ENCODE measurements around the gene PAPPA2. TPM values are rescaled to one million over a fixed set of nuclear protein-coding genes. Genes with fewer than 3 reads are reported as not detected.
"Not testable (repeated sequence)": the region's sequence is repeated elsewhere in the genome, so short reads cannot be mapped to it uniquely, and the experiment has no call there.

PAPPA2 gene
- polyA plus RNA-seq, 3 donors from 2014 or later, result not detected

DNA sequence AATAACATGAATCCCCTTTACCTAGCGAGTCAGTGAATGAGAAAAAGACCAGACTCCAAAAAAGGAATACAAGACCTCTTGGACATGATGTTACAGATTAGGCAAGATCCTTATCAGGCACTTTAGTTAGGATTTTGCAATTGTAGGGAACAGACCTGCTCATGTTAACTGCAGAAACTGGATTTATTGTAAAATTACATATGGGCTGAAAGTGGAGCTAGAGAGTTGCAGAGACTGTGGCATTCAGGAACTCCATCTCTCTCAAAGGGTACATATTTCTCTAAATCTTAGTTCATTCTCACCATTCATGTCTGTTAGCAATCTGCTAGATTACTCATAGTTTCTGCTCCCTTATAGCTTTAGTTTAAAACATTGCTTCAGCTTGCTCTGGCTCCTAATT lies 142.2 kb downstream of the PAPPA2 start:
- DNase-seq, result no peak
- no peaks in the 10 kb centered on the region for H3K4me1 Mint-ChIP-seq
- H3K27ac Mint-ChIP-seq, result no peak overlapping the region
- peaks cover 0 to 4% (median 2%) of the 10 kb centered on the region in 3 donors for H3K27me3 Mint-ChIP-seq (ENCODE audit: low read depth in 3 of 3)
- H3K9me3 Mint-ChIP-seq, result peaks cover 0 to 11% (median 5%) of the 10 kb centered on the region in 6 donors
- H3K4me3 Mint-ChIP-seq, result no peak overlapping the region
- H3K36me3 Mint-ChIP-seq, result no peaks in the 10 kb centered on the region

DNA sequence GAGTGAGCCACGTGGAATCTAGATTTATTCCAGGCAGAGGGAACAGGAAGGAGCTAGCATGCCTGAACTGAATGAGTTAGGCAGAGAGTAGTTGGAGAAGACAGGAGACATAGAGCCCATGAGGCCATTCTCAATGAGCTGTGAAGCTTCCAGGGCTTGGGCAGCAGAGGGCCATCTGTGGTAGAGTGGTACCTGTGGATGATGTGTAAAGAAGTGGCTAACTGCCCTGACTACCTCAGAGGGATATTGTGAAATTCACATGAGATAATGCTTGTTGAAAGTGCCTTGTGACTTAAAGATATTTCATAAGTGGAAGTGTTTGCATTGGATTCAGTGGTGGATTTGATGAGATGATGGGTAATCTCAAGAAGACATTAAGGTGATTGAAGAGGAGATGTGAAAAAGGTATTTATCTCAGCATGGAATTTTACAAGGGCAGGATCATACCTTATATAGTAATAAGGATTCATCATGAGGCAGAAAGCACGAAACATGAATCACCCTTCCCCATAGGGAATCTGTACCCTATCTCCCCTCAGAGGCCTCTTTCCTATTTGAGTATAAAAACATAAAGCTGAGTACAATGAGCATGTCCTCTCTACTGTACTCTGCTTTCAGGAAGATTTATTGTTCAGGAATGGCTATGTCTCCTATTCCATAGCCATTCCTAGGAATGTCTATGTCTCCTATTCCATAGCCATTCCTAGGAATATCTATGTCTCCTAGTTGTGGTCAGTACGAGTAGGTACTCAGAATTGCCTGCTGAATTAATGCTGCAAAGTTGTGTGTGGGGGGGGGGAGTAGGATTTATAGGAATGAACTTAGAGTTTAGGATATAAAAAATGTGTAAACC lies 146.8 kb downstream of the PAPPA2 start:
- peaks cover 0 to 1% (median 0%) of the 10 kb centered on the region in 3 donors for H3K27me3 Mint-ChIP-seq (ENCODE audit: low read depth in 3 of 3)
- DNase-seq, result no peak
- no peaks in the 10 kb centered on the region for H3K4me1 Mint-ChIP-seq
- H3K36me3 Mint-ChIP-seq, result no peaks in the 10 kb centered on the region
- no peak overlapping the region for H3K4me3 Mint-ChIP-seq
- no peak overlapping the region for H3K27ac Mint-ChIP-seq
- H3K9me3 Mint-ChIP-seq, result peaks cover 0 to 8% (median 3%) of the 10 kb centered on the region in 6 donors

DNA sequence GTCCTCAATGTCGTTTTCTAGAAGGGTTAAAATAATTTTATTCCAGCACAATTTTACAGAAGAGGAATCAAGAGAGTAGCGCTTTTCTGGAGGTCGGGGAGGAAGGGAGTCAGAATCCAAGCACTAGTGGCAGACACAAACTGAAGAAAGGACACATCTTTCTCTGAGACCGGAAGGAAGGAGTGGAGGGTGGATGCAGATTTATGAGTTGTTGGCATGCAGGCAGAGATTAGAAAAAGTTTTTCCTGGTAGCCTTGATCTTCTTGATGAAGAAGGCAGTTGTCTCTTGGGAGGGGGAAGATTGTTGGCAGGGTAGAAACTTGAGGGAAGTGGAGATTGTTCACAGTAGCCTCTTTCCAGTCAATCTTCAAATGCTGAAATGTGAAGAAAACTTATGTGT lies 149.8 kb downstream of the PAPPA2 start:
- no peak for DNase-seq
- H3K4me3 Mint-ChIP-seq, result no peak overlapping the region

DNA sequence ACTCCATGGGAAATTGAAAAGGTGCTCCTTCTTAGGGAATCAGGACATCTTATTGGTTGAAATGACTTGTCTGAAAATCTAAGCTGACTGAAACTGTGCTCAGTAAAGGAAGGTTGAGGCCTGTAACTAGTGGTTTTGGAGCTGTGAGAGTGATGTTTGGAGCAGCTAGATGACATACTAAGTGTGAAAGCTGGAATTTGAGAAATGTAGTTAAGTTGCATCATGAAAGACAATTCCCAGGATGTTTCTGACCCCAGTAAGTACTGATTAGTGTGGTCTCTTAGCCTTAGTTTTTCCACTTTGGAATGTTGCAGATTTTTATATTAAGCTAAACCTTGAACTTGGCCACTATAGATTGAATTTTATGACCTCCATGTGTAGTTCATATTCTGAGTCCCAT lies 154.9 kb downstream of the PAPPA2 start:
- H3K4me3 Mint-ChIP-seq, result no peak overlapping the region
- H3K9me3 Mint-ChIP-seq, result peaks cover 0 to 8% (median 0%) of the 10 kb centered on the region in 6 donors
- H3K36me3 Mint-ChIP-seq, result no peaks in the 10 kb centered on the region
- no peak overlapping the region for H3K27ac Mint-ChIP-seq
- no peaks in the 10 kb centered on the region for H3K27me3 Mint-ChIP-seq (ENCODE audit: low read depth in 3 of 3)
- no peak for DNase-seq
- H3K4me1 Mint-ChIP-seq, result no peaks in the 10 kb centered on the region

More for the DNA sequence above, 149.8 kb downstream of the PAPPA2 start:
- Mint-ChIP-seq H3K27ac (no peak overlapping the region), H3K27me3 (ENCODE audit: low read depth in 3 of 3) (peaks cover 0 to 1% (median 0%) of the 10 kb centered on the region in 3 donors), H3K36me3 (no peaks in the 10 kb centered on the region), H3K9me3 (peaks cover 0 to 8% (median 3%) of the 10 kb centered on the region in 6 donors), H3K4me1 (no peaks in the 10 kb centered on the region)

DNA sequence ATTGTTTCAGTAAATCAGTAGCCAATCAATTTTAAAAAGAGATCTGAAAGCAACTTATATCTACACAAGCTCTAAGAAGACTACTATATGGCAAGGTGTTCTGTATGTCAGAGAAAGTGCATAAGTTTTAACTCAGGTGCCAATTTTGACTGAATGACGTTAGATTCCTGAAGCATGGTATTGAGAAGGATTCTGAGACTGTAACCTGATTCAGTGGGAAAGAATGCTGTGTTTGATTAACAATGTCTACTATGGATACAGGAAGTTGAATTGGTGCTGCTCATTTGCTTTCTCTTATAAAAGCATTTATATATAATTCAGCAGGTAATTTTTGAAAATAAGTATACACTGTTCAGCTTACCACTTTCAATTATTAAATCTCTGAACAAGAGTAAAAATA lies 156.3 kb downstream of the PAPPA2 start:
- Mint-ChIP-seq H3K4me3 (no peak overlapping the region), H3K27me3 (ENCODE audit: low read depth in 3 of 3) (peaks cover 0 to 2% (median 0%) of the 10 kb centered on the region in 3 donors), H3K9me3 (peaks cover 0 to 5% (median 3%) of the 10 kb centered on the region in 6 donors), H3K4me1 (no peaks in the 10 kb centered on the region), H3K27ac (no peak overlapping the region), H3K36me3 (no peaks in the 10 kb centered on the region)
- no peak for DNase-seq

DNA sequence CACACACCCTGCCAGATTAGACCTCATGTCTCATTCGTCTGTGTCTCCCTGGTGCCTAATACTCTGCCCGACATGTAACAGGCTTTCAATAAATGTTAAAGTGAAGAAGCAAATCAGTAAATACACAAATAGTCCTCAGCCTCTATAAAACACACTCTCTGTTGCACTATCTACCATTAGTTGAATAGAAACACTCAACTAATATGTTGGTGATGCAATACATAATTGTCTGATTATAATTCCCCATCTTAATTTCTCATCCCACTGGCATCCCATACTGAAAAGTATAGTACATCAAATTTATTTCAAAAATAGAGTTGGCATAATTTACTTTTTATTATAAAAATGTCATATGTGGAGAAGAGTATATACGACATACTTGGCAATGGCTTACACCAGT lies 162.4 kb downstream of the PAPPA2 start:
- H3K27ac Mint-ChIP-seq, result no peak overlapping the region
- DNase-seq, result no peak
- no peaks in the 10 kb centered on the region for H3K4me1 Mint-ChIP-seq
- no peaks in the 10 kb centered on the region for H3K36me3 Mint-ChIP-seq
- H3K9me3 Mint-ChIP-seq, result peaks cover 1 to 19% (median 6%) of the 10 kb centered on the region in 6 donors
- no peak overlapping the region for H3K4me3 Mint-ChIP-seq
- peaks cover 0 to 2% (median 0%) of the 10 kb centered on the region in 3 donors for H3K27me3 Mint-ChIP-seq (ENCODE audit: low read depth in 3 of 3)

DNA sequence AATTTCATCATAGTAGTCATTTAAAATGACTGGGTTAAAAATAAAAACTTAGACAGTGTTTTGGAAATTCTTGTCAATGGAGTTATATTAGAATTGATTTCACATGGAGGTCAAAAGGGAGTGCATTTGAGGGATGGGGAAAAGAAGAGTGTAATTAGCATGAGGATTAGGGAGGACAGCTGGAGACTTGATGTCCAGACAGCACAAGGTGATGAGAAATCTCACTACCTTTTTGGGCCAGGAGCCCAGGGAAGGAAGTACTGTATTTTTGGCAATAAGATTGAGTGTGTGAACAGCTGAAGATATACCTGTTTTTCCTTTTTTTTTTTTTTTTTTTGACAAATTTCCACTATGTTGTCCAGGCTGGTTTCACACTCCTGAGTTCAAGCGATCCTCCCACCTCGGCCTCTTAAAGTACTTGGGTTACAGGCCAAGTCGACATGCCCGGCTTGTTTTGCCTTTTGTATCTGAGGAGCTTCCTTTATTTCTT lies 163.6 kb downstream of the PAPPA2 start:
- H3K36me3 Mint-ChIP-seq, result no peaks in the 10 kb centered on the region
- no peak overlapping the region for H3K27ac Mint-ChIP-seq
- H3K4me3 Mint-ChIP-seq, result no peak overlapping the region
- H3K27me3 Mint-ChIP-seq (ENCODE audit: low read depth in 3 of 3), result peaks cover 0 to 2% (median 0%) of the 10 kb centered on the region in 3 donors
- H3K4me1 Mint-ChIP-seq, result no peaks in the 10 kb centered on the region
- DNase-seq, result no peak
- H3K9me3 Mint-ChIP-seq, result peaks cover 0 to 19% (median 6%) of the 10 kb centered on the region in 6 donors

DNA sequence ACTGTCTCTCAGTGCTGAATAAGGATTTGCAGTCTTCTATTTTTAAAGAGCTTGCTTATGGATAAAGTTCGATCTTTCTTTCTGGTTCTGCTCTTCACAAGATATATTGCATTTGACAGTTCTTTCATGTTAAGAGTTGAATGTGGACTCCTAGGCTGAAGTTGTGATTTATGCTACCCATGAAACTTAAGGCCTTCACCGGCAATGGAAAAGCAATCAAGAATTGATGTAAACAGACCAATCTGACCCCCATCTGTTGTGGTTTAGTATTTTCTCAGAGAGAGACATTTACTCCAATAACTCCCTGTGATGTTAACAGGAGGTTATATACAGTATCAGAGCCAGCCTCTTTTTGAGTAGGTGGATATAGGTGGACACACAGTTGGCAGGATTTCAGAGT lies 165.8 kb downstream of the PAPPA2 start:
- Mint-ChIP-seq H3K4me1 (no peaks in the 10 kb centered on the region), H3K27me3 (ENCODE audit: low read depth in 3 of 3) (no peaks in the 10 kb centered on the region), H3K4me3 (no peak overlapping the region), H3K27ac (no peak overlapping the region), H3K9me3 (peaks cover 0 to 19% (median 5%) of the 10 kb centered on the region in 6 donors), H3K36me3 (no peaks in the 10 kb centered on the region)
- DNase-seq, result no peak

DNA sequence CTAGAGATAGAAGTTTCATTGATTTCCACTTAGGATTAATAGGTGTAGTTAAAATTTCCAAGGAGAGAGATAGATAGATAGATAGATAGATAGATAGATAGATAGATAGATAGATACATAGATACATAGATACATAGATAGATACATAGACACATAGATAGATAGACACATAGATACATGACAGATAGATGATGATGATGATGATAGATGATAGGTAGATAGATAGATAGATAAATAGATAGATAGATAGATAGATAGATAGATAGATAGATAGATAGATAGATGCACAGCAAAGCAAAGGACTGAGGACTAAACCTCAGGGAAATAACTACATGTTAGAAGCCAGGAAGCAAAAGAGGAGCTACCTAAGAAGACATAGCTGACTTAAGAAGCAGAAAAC lies 171.8 kb downstream of the PAPPA2 start:
- not testable (repeated sequence) for H3K4me1 Mint-ChIP-seq; H3K27ac Mint-ChIP-seq; H3K36me3 Mint-ChIP-seq; H3K4me3 Mint-ChIP-seq; H3K27me3 Mint-ChIP-seq (ENCODE audit: low read depth in 3 of 3); DNase-seq
- peaks cover 0 to 16% (median 2%) of the 10 kb centered on the region in 6 donors for H3K9me3 Mint-ChIP-seq

DNA sequence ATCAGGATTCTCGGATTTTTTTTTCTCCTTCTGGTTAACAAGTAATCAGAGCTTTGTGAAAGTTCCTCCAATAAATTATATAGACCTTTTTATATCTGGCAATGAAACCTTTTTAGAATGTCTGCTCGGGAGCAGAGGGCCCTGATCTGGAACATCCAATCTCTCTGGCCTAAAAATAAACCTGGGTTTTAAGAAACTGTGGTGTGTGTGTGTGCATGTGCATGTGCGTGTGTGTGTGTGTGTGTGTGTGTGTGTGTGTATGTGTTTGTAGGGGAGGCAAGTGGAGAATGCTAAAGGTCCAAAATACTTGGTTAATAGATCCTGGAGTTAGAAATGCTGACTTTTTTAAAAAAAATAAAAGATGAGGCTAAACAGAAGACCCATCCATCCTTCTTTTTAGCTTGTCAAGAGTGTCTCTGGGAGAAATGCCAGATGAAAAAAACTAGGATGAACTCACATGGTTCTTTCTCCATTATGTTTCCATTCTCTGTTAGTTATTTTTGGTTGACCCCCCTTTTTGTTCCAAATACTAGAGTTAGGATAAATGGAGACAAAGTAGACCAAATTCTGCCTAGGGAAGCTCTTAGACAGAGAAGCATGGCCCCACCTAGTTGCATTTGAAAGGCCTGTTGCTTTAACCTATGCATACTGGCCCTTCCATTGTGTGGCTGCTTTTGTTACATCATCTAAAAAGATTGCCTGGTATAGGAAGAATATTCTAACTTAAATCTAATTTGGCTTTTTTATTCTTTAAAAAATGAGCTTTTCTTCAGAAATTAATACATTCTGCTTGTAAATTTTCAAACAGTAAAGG lies 175.9 kb downstream of the PAPPA2 start:
- H3K36me3 Mint-ChIP-seq, result no peaks in the 10 kb centered on the region
- no peaks in the 10 kb centered on the region for H3K4me1 Mint-ChIP-seq
- H3K27ac Mint-ChIP-seq, result no peak overlapping the region
- peaks cover 0 to 30% (median 7%) of the 10 kb centered on the region in 6 donors for H3K9me3 Mint-ChIP-seq
- peaks cover 0 to 2% (median 2%) of the 10 kb centered on the region in 3 donors for H3K27me3 Mint-ChIP-seq (ENCODE audit: low read depth in 3 of 3)
- H3K4me3 Mint-ChIP-seq, result no peak overlapping the region
- no peak for DNase-seq

DNA sequence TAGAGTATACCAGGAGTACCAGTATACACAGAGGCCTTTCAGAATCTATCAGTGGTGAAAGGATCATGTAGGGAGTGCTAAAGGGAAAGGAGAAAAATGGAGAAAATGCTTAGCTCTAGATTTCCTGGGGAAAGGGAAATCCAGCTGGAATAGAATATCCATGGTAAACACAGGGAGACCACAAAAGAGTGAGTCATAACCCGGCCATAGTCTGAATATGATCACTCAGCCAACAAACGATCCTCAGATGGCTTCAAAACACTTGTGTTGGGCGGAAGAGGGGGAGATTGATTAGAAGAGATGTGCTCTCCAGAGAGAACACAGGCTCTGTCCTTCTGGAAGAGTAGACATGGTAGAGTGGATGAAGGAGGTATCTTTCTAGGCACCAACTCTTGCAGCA lies 180.6 kb downstream of the PAPPA2 start:
- peaks cover 0 to 25% (median 5%) of the 10 kb centered on the region in 6 donors for H3K9me3 Mint-ChIP-seq
- no peaks in the 10 kb centered on the region for H3K4me1 Mint-ChIP-seq
- no peak for DNase-seq
- H3K27me3 Mint-ChIP-seq (ENCODE audit: low read depth in 3 of 3), result no peaks in the 10 kb centered on the region
- no peaks in the 10 kb centered on the region for H3K36me3 Mint-ChIP-seq
- no peak overlapping the region for H3K4me3 Mint-ChIP-seq
- H3K27ac Mint-ChIP-seq, result no peak overlapping the region

DNA sequence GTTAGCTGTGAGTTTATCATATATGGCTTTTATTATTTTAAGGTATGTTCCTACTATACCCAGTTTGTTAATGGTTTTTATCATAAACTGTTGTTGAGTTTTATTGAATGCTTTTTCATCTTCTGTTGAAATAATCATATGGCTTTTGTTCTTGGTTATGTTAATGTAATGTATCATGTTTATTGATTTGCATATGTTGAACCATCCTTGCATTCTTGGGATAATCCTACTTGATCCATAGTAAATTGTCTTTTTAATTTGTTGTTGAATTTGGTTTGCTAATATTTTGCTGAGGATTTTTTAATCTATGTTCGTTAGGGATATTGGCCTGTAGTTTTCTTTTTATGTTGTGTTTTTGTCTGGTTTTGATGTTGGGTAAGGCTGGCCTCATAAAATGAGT lies 185.6 kb downstream of the PAPPA2 start:
- H3K4me3 Mint-ChIP-seq, result no peak overlapping the region
- peaks cover 4 to 53% (median 24%) of the 10 kb centered on the region in 6 donors for H3K9me3 Mint-ChIP-seq
- no peak for DNase-seq
- H3K27ac Mint-ChIP-seq, result no peak overlapping the region
- H3K36me3 Mint-ChIP-seq, result no peaks in the 10 kb centered on the region
- H3K4me1 Mint-ChIP-seq, result no peaks in the 10 kb centered on the region
- H3K27me3 Mint-ChIP-seq (ENCODE audit: low read depth in 3 of 3), result no peaks in the 10 kb centered on the region

DNA sequence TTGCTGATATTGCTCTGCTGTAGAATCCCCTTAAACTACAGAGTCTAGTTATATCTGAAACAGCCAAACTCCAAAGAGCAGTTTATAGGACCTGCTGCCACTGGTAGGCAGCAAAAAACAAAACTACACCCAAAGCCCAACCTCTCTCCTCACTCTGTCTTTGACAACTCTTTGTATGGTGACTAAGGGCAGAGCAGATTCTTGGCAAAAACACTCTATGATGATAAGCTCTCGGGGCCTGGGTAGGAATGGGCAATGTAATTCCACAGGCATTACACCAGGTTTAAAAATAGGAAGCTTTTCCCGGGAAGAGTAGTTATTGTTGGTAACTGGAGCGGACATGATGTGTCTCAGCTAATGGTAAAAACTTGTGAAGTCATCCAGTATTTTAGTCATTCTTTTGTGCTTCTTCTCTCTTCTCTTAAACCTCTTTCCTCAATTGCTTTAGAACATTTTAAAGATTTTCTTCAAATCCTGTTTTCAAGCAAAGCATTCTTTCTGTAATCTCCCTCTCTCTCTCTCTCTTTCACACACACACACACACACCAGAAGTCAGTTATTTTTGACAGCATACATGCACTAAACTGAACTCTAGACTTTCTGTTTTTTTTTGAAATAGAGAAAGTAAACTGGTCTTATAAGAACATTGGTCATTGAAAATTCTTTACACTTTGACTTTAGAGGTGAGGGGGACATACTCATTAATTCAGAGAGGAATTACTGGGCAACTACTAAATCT lies 193.5 kb downstream of the PAPPA2 start:
- peaks cover 9 to 34% (median 13%) of the 10 kb centered on the region in 6 donors for H3K9me3 Mint-ChIP-seq
- H3K27ac Mint-ChIP-seq, result no peak overlapping the region
- no peak for DNase-seq
- no peak overlapping the region for H3K4me3 Mint-ChIP-seq
- no peaks in the 10 kb centered on the region for H3K36me3 Mint-ChIP-seq
- H3K27me3 Mint-ChIP-seq (ENCODE audit: low read depth in 3 of 3), result peaks cover 0 to 2% (median 1%) of the 10 kb centered on the region in 3 donors
- no peaks in the 10 kb centered on the region for H3K4me1 Mint-ChIP-seq
